Uterus (tissue), 2 donors: ENCODE results near the gene POC1B.

ENCODE experiments used
- POLR2A ChIP-seq, 2 donors: fragments of 450-650 bp; IDR thresholded peaks; one replicate each; pipeline ENCODE4 v1.6.1; 2016; ENCODE audit warnings: antibody characterized with exemption in 2 of 2, mild to moderate bottlenecking in 1 of 2, moderate library complexity in 1 of 2
- TF ChIP-seq, protein P1 (sequence below), 4 experiments: fragments of 200-600 bp in 2 of 4; fragments of 450-650 bp in 2 of 4; sonication (generic) in 2 of 4; IDR thresholded peaks; one replicate each; pipeline ENCODE4 v1.5.1; 2016 to 2019; ENCODE audit warnings: antibody characterized with exemption in 4 of 4, mild to moderate bottlenecking in 2 of 4, moderate library complexity in 1 of 4

DNA sequence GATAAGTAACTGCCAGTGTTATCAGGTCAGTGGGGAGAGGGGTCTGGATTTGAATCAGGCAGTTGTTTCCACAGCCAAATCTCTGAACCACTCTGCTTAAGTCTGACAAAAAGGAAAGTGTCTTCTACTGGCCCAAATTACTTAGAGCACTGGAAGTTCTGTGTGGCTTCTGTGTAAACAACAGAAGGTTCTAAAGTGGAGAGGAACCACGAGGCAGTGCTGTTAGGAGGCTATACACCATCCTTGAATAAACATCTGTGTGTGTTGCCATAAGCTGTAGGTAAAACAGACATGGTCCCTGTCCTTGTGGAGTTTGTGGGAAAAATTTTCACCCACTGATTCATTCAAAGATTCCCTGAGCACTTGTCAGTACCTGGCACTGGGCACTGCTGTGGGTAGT is 51.2 kb downstream of the POC1B start:
- TF ChIP-seq, protein P1, sequence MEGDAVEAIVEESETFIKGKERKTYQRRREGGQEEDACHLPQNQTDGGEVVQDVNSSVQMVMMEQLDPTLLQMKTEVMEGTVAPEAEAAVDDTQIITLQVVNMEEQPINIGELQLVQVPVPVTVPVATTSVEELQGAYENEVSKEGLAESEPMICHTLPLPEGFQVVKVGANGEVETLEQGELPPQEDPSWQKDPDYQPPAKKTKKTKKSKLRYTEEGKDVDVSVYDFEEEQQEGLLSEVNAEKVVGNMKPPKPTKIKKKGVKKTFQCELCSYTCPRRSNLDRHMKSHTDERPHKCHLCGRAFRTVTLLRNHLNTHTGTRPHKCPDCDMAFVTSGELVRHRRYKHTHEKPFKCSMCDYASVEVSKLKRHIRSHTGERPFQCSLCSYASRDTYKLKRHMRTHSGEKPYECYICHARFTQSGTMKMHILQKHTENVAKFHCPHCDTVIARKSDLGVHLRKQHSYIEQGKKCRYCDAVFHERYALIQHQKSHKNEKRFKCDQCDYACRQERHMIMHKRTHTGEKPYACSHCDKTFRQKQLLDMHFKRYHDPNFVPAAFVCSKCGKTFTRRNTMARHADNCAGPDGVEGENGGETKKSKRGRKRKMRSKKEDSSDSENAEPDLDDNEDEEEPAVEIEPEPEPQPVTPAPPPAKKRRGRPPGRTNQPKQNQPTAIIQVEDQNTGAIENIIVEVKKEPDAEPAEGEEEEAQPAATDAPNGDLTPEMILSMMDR (IDR thresholded peaks at IDR 0.05) = no peak
- TF ChIP-seq POLR2A (IDR thresholded peaks at IDR 0.05) = no peak
